ENCODE data around the gene KSR1.
"Not testable (repeated sequence)": the region's sequence is repeated elsewhere in the genome, so short reads cannot be mapped to it uniquely, and the experiment has no call there.

Gene KSR1

GRCh38 chr17:27624539-27624938 is 168.3 kb downstream of the KSR1 start:
- peaks cover 56% of the 10 kb centered on the region for H3K36me3 Mint-ChIP-seq (ENCODE audit: low read depth)
- H3K4me3 Mint-ChIP-seq = no peak overlapping the region
- no peaks in the 10 kb centered on the region for H3K9me3 Mint-ChIP-seq
- peak overlapping the region; percentile 55 for H3K27ac Mint-ChIP-seq
- no peaks in the 10 kb centered on the region for H3K27me3 Mint-ChIP-seq
- H3K4me1 Mint-ChIP-seq (ENCODE audit: low read depth) = peaks cover 16% of the 10 kb centered on the region

DNA sequence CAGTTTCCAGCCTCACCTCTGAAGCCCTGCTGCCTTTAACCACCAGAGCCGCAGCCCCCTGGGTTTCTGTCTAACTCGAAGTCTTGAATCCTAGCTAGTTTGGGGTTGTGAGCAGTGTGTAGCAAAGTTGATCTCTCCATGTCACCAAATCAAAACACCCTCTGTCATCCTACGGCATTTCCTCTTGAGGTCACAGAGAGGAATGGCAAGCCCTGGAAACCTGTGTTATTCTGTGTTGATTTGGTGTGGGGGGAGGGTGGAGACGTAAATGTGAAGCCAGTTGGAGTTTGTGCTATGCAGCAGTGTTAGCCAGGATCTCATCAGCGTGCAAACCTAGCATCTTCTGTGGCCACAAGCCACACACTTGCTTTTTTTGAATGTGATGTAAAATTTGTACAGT is 169.6 kb downstream of the KSR1 start:
- H3K36me3 Mint-ChIP-seq (ENCODE audit: low read depth) = peaks cover 49% of the 10 kb centered on the region
- no peaks in the 10 kb centered on the region for H3K27me3 Mint-ChIP-seq
- H3K4me3 Mint-ChIP-seq = no peak overlapping the region
- no peaks in the 10 kb centered on the region for H3K9me3 Mint-ChIP-seq
- peaks cover 20% of the 10 kb centered on the region for H3K4me1 Mint-ChIP-seq (ENCODE audit: low read depth)
- peak overlapping the region; percentile 23 for H3K27ac Mint-ChIP-seq

GRCh38 chr17:27627514-27627913 is 171.3 kb downstream of the KSR1 start:
- Mint-ChIP-seq H3K27ac (no peak overlapping the region), H3K9me3 (no peaks in the 10 kb centered on the region), H3K4me3 (no peak overlapping the region), H3K4me1 (ENCODE audit: low read depth) (peaks cover 26% of the 10 kb centered on the region), H3K27me3 (no peaks in the 10 kb centered on the region), H3K36me3 (ENCODE audit: low read depth) (peaks cover 35% of the 10 kb centered on the region)

GRCh38 chr17:27628376-27628775 is 172.1 kb downstream of the KSR1 start:
- Mint-ChIP-seq H3K4me1 (ENCODE audit: low read depth) (peaks cover 26% of the 10 kb centered on the region), H3K9me3 (no peaks in the 10 kb centered on the region), H3K27me3 (no peaks in the 10 kb centered on the region), H3K27ac (no peak overlapping the region), H3K36me3 (ENCODE audit: low read depth) (peaks cover 26% of the 10 kb centered on the region), H3K4me3 (no peak overlapping the region)

GRCh38 chr17:27629260-27629659 is 173.0 kb downstream of the KSR1 start:
- not testable (repeated sequence) for H3K27me3 Mint-ChIP-seq, H3K9me3 Mint-ChIP-seq, H3K4me3 Mint-ChIP-seq, H3K27ac Mint-ChIP-seq
- H3K4me1 Mint-ChIP-seq (ENCODE audit: low read depth) = peaks cover 28% of the 10 kb centered on the region
- peaks cover 20% of the 10 kb centered on the region for H3K36me3 Mint-ChIP-seq (ENCODE audit: low read depth)

DNA sequence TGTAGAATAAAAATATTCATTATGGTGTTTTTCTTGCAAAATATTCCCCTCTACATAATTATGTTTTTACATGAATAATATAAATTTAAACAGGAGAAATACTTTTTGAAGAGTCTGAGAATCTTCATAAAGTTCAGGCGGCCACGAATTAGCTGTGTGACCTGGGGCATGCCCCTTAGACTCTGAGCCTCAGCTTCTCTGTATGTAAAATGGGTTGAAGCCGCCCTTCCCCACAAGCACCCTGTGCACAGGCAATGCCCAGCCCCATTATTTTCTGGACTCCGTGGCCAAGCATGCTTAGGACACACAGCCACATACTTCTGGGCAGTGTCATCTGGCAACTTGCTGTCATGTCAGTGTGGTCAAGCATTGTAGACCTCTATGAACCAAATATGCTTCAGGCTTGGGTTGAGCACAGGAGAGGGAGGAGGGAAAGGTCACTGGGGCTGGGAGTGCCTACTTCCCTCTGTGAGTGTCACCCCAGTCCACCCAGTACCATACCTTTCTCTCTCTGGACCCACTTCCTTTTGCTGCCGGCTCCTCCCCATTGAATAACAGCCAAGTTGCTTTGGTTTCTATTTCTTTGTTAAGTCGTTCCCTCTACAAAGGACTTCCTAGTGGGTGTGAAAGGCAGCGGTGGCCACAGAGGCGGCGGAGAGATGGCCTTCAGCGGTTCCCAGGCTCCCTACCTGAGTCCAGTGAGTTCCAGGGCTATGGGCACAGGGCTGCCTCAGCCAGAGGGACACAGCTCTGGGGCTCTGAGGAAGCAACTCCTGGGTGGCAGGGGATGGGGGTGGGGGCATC is 174.6 kb downstream of the KSR1 start, which contains the start of gene LGALS9:
LGALS9 (plus strand) TSS at position 582 of the 804 bp plus-strand sequence; CDS start at position 660, 78 bp downstream.
- H3K27ac Mint-ChIP-seq = peak within 1 kb of the TSS; percentile 81
- H3K4me3 Mint-ChIP-seq = peak within 1 kb of the TSS; percentile 82
- H3K9me3 Mint-ChIP-seq = no peaks in the 10 kb centered on the region
- H3K4me1 Mint-ChIP-seq (ENCODE audit: low read depth) = peaks cover 42% of the 10 kb centered on the region
- peaks cover 20% of the 10 kb centered on the region for H3K36me3 Mint-ChIP-seq (ENCODE audit: low read depth)
- H3K27me3 Mint-ChIP-seq = no peaks in the 10 kb centered on the region

GRCh38 chr17:27631411-27631760 is 175.1 kb downstream of the KSR1 start:
- H3K27me3 Mint-ChIP-seq = no peaks in the 10 kb centered on the region
- peak overlapping the region; percentile 81 for H3K27ac Mint-ChIP-seq
- no peaks in the 10 kb centered on the region for H3K9me3 Mint-ChIP-seq
- peaks cover 16% of the 10 kb centered on the region for H3K36me3 Mint-ChIP-seq (ENCODE audit: low read depth)
- H3K4me1 Mint-ChIP-seq (ENCODE audit: low read depth) = peaks cover 44% of the 10 kb centered on the region
- H3K4me3 Mint-ChIP-seq = peak overlapping the region; percentile 82

DNA sequence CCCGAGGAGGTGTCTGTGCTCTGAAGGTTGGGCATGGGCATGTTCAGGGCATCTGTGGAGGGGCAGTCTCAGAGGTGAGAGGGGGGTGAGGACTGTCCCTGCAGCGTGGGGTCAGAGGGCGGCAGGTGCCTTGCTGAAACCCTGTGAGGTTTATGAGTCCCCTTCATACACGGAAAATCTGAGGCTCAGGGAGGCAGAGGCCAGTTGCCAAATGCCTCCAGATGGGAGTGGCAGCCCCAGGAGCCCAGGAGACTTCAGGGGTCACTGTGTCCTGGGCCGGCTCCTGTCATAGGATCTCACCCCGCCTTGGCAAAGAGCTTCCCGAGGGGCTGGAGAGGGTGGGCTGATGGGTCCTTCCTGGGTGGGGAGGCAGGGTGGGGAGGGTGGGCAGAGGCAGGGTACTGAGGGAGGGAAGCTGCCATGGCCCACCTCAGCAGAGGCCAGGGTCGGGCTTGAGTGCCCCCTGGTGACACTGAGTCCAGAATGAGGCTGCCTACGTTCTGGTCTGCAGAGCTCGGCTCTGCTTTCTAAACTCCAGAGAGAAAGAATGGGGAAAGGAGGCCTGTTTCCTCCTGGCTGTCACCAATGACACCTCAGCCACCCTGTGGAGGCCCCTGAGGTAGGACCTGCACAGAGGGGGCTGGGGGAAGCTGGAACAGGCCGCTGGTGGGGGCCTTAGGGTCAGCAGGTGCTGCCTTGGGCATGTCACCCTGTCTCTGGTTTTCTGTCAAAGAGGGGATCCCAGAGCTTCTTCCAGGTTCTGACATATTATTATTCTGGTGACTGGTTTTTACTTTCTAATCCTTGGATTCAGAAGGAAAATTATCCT is 175.9 kb downstream of the KSR1 start:
- Mint-ChIP-seq H3K36me3 (ENCODE audit: low read depth) (peaks cover 11% of the 10 kb centered on the region), H3K27ac (peak overlapping the region; percentile 81), H3K9me3 (no peaks in the 10 kb centered on the region), H3K4me1 (ENCODE audit: low read depth) (peaks cover 44% of the 10 kb centered on the region), H3K4me3 (peak overlapping the region; percentile 82), H3K27me3 (no peaks in the 10 kb centered on the region)

GRCh38 chr17:27632766-27633165 is 176.5 kb downstream of the KSR1 start:
- not testable (repeated sequence) for H3K27me3 Mint-ChIP-seq, H3K9me3 Mint-ChIP-seq, H3K27ac Mint-ChIP-seq
- Mint-ChIP-seq H3K36me3 (ENCODE audit: low read depth) (peaks cover 11% of the 10 kb centered on the region), H3K4me1 (ENCODE audit: low read depth) (peaks cover 44% of the 10 kb centered on the region), H3K4me3 (peak overlapping the region; percentile 39)

DNA sequence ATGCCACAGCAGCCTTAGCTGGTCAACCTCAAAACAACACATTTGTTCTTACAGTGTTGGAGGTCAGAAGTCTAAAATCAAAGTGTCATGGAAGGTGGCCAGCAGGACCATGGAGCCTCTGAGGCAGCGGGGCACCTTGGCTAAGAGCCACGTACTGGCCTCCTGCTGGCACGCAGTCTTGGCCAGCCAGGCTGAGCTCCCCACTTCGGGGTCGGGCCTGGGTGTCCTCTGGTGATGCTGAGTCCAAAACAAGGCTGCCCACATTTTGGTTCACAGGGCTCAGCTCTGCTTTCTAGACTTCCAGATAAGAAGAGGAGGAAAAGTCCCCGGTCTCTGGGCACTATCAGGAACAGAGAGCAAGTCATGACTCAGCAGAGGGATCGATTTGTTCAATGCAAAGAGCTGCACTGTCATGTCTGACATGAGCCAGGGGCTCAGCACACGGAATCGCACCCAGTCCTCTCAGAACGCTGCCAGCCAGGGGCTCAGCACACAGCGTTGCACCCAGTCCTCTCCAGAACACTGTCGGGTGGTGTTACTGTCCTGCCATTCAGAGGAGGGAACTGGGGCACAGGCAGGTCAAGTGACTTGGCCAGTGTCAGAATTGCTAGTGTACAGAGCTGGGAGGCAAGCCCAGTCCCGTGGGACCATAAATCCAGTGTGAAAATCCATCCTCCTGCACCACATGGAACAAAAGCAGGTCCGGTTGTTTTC is 177.2 kb downstream of the KSR1 start:
- Mint-ChIP-seq H3K36me3 (ENCODE audit: low read depth) (peaks cover 11% of the 10 kb centered on the region), H3K27ac (peak overlapping the region; percentile 40), H3K9me3 (no peaks in the 10 kb centered on the region), H3K4me1 (ENCODE audit: low read depth) (peaks cover 44% of the 10 kb centered on the region), H3K4me3 (peak overlapping the region; percentile 39), H3K27me3 (no peaks in the 10 kb centered on the region)

DNA sequence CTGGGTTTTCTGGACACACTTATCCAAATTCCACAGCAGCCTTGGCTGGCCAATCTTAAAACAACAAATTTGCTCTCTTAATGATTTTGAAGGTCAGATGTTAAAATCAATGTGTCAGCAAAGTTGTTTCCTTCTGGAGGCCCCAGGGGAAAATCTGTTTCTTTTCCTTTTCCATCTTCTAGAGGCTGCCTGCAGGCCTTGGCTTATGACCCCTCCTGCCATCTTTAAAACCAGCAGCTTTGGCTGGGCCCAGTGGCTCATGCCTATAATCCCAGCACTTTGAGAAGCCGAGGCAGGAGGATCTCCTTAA is 177.7 kb downstream of the KSR1 start:
- no peak overlapping the region for H3K4me3 Mint-ChIP-seq
- no peaks in the 10 kb centered on the region for H3K9me3 Mint-ChIP-seq
- H3K27ac Mint-ChIP-seq = no peak overlapping the region

DNA sequence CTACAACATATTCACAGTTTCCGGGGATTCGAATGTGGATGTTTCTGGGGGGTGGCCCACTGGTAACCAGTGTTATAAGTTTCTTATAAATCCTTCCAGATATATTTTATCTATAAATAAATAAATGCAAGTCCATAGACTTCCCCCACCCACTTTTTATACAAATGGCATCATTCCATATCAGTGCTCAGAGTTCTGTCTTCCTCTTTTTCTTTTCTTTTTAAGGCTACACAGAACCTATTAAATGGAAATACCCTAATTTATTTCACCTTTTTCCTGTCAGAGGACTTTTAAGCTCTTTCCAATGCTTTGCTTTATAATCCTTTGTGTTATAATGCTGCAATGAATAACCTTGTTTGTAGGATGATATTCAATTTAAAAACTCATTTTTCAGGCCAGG is 178.5 kb downstream of the KSR1 start:
- H3K4me3 Mint-ChIP-seq = peak overlapping the region; percentile 43
- H3K36me3 Mint-ChIP-seq (ENCODE audit: low read depth) = peaks cover 7% of the 10 kb centered on the region
- no peaks in the 10 kb centered on the region for H3K9me3 Mint-ChIP-seq
- no peaks in the 10 kb centered on the region for H3K27me3 Mint-ChIP-seq
- peaks cover 39% of the 10 kb centered on the region for H3K4me1 Mint-ChIP-seq (ENCODE audit: low read depth)
- H3K27ac Mint-ChIP-seq = peak overlapping the region; percentile 83

More for the DNA sequence above, 177.7 kb downstream of the KSR1 start:
- Mint-ChIP-seq H3K36me3 (ENCODE audit: low read depth) (peaks cover 10% of the 10 kb centered on the region), H3K27me3 (no peaks in the 10 kb centered on the region), H3K4me1 (ENCODE audit: low read depth) (peaks cover 44% of the 10 kb centered on the region)

DNA sequence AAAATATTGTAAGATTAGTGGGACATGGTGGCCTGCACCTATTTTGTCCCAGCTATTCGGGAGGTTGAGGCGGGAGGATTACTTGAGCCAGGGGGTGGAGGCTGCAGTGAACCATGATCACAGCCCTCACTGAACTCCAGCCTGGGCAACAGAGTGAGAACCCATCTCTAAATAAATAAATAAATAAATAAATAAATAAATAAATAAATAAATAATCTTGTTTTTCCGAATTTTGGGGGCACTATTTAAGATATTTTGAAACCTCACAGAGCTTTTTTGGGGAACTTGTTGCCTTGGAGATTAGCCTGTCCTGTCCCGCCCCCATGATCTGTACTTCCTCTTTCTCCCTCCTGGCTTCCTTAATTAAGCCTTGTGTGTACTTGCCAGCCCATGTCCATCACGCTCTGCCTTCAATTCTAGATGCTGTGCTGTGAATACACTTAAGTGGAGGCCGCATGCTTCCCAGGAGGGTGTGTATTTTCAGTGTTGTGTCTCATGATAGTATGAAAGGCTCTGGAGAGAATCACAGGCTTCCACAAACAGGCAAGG is 179.1 kb downstream of the KSR1 start:
- H3K27me3 Mint-ChIP-seq = no peaks in the 10 kb centered on the region
- H3K27ac Mint-ChIP-seq = peak overlapping the region; percentile 76
- peaks cover 12% of the 10 kb centered on the region for H3K36me3 Mint-ChIP-seq (ENCODE audit: low read depth)
- H3K9me3 Mint-ChIP-seq = no peaks in the 10 kb centered on the region
- H3K4me3 Mint-ChIP-seq = peak overlapping the region; percentile 43
- H3K4me1 Mint-ChIP-seq (ENCODE audit: low read depth) = peaks cover 33% of the 10 kb centered on the region

DNA sequence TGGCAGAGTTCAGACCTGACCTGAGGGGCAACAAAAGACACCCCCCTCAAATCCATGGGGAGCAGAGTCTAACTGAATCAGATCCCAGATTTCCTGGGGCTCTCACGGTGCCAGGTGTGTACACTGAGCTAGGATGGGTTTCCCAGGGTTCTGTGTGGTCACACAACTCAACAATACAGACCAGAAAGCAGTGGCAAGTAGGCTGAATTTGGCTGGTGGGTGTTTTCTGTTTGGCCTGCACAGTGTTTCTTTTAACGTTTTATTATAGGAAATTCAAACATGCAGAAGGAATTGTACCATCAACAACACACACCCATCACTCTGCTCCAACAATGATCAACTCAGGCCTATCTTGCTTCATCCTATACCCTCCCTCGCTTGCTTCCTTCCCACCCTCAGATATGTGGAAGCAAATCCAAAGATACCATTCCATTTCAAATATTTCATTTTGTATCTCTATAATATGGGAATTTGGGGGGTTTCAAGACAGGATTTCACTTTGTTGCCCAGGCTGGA is 179.8 kb downstream of the KSR1 start:
- not testable (repeated sequence) for H3K27ac Mint-ChIP-seq, H3K27me3 Mint-ChIP-seq, H3K4me3 Mint-ChIP-seq, H3K9me3 Mint-ChIP-seq
- Mint-ChIP-seq H3K4me1 (ENCODE audit: low read depth) (peaks cover 27% of the 10 kb centered on the region), H3K36me3 (ENCODE audit: low read depth) (peaks cover 16% of the 10 kb centered on the region)

All from stimulated activated naive CD8-positive, alpha-beta T cell treated with anti-CD3 and anti-CD28 coated beads, Interleukin-15, Interleukin-2, amounts not matched to agents 100 ng/mL and 50 ng/mL, for 24 hours (primary cell).